VCaP (cell line): ENCODE data around the gene WIPI1.

Experiments used
- H3K27ac ChIP-seq: fragments of 450-650 bp; 2 replicates; pipeline ENCODE4 v1.5.1; 2017
- TF ChIP-seq, protein P1 (sequence below): fragments of 450-650 bp; conservative IDR thresholded peaks from 2 replicates; pipeline ENCODE4 v1.5.1; 2017; ENCODE audit warnings: mild to moderate bottlenecking, moderate library complexity

The WIPI1 gene

DNA sequence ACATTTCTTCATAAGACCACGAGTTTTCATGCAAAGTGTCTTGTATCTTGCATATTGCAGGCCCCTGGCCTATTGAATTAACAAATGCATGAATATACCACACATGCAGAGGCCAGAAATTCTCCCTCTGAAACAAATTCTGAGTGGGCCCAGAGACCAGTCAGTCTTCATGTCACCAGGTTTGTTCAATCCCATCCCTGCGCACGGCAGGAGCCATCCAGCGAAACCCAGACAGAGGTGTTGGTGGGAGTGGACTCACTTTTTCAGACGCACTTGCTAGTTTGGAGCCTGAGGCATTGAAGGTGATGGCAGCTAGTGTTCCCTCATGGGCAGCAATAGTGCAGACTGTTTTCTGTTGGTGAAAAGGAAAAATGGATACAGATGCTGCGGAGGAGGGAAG lies 21.9 kb downstream of the WIPI1 start:
- TF ChIP-seq, protein P1, sequence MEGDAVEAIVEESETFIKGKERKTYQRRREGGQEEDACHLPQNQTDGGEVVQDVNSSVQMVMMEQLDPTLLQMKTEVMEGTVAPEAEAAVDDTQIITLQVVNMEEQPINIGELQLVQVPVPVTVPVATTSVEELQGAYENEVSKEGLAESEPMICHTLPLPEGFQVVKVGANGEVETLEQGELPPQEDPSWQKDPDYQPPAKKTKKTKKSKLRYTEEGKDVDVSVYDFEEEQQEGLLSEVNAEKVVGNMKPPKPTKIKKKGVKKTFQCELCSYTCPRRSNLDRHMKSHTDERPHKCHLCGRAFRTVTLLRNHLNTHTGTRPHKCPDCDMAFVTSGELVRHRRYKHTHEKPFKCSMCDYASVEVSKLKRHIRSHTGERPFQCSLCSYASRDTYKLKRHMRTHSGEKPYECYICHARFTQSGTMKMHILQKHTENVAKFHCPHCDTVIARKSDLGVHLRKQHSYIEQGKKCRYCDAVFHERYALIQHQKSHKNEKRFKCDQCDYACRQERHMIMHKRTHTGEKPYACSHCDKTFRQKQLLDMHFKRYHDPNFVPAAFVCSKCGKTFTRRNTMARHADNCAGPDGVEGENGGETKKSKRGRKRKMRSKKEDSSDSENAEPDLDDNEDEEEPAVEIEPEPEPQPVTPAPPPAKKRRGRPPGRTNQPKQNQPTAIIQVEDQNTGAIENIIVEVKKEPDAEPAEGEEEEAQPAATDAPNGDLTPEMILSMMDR, result no peak
- no peak overlapping the region for H3K27ac ChIP-seq

DNA sequence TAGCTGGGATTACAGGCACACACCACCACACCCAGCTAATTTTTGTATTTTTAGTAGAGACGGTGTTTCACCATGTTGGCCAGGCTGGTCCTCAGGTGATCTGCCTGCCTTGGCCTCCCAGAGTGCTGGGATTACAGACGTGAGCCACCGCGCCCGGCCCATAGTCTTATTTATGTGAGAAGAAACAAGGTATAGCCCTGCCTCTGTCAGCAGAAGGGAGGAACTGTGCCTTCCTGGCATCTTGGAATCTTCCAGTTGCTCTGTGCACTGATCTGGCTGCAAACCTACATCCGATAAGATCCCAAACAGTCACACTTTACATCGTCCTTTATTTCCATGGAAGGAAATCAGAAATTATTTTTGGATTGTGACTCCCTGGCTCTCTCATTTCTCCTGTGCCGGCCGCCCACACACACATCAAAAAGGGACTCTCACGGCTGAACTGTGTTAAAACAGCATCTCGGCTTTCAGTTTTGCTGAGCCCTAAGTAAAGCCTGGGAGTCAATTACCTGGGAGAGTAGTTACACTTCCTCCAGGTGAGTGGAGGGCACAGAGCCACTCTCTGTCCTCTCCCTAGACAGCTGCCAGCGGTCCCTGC lies 23.3 kb downstream of the WIPI1 start:
- H3K27ac ChIP-seq, result no peak overlapping the region
- TF ChIP-seq, protein P1, result no peak

DNA sequence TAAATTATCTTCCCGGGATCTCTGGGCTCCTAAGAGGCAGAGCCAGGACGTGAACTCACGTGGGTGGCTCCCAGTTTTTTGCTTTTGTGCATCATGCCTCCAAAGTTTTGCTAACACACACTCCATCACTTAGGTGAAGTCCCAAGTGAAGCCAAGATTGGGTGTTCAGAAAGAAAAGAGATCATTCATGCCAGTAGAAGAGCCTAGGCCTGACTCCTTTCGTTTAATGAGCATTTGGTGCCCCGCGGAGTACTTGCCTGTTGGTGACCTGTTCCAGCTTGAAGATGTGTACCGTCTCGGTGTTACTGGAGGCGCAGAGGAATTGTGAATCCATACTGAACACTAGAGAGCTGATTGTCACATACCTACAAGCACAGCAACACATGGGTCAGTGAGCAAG lies 24.1 kb downstream of the WIPI1 start:
- H3K27ac ChIP-seq, result no peak overlapping the region
- TF ChIP-seq, protein P1, result no peak

- H3K27ac ChIP-seq, result no peak overlapping the region
- TF ChIP-seq, protein P1, result peak; percentile 30
These were observed 25.0 kb downstream of the WIPI1 start for GRCh38 chr17:68432086-68432864.

GRCh38 chr17:68431661-68432071 lies 25.6 kb downstream of the WIPI1 start:
- TF ChIP-seq, protein P1, result peak; percentile 63
- H3K27ac ChIP-seq, result no peak overlapping the region

DNA sequence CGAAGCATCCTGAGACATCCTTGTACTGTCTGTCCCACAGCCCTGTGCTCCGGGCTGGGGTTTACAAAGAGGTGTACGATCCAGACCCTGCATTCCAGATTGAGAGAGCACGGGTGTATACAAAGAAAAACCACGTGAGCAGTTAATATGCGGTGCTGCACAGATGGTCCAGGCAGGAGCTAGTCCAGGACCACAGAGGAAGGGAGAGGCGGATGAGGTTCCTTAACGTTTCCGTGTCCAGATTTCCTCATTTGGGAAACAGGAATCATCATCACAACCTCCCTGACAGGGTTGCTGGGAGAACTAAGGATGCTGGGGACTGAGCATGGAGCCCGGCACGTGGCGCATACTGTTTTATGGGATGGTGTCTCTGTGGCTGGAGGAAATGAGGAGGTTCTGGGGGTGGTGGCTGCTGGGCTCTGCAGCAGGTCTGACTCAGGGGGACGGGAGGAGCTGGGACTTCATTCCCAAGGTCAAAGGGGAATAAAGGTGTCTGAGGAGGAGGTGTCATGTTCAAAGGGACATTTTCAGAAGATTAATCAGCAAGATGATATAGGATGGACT lies 26.2 kb downstream of the WIPI1 start:
- H3K27ac ChIP-seq, result no peak overlapping the region
- TF ChIP-seq, protein P1, result no peak

GRCh38 chr17:68429881-68430280 lies 27.4 kb downstream of the WIPI1 start:
- TF ChIP-seq, protein P1, result no peak
- no peak overlapping the region for H3K27ac ChIP-seq
